ENCODE results near the gene VPS26B. TPM values are rescaled to one million over a fixed set of nuclear protein-coding genes. Genes with fewer than 3 reads are reported as not detected.
"Not testable (repeated sequence)": the region's sequence is repeated elsewhere in the genome, so short reads cannot be mapped to it uniquely, and the experiment has no call there.

VPS26B gene
- total RNA-seq, 1 donor from 2014 or later: 24.1 TPM

DNA sequence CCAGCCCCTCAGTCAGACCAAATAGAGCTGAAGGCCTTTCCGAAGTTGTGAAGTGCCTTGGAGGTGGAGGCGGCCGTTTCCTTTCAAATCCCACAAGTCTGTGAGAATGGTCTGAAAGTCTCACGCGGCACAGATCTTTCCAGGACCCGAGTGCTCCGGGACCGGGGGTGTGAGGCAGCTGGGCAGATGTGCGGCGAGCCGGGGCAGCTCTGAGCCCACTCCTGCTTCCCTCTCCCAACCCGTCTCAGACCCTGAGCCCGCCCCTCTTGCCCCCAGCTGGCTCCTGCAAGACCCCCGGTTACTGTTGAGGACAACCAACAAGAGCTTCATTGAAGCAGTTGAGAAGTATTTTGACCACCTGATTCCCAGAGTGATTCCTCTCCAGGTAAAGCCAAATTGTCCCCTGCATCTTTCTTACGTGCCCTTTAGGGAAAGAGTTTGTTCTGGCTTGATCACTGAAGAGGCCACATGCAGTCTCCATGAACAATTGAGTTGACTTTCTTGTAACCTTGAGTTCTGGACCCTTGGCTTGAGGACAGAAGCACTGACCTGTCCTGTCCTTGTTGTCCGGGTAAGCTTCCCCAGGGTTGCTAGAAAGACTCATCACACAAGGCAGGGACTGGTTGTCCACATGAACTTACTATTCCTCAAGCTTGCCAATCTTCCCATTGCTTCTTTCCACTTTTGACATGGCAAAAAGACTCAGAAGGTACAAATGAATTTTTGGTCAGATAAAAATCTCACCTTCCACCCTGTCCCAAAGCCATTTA is 59.2 kb downstream of the VPS26B start:
- no peak for ATAC-seq

DNA sequence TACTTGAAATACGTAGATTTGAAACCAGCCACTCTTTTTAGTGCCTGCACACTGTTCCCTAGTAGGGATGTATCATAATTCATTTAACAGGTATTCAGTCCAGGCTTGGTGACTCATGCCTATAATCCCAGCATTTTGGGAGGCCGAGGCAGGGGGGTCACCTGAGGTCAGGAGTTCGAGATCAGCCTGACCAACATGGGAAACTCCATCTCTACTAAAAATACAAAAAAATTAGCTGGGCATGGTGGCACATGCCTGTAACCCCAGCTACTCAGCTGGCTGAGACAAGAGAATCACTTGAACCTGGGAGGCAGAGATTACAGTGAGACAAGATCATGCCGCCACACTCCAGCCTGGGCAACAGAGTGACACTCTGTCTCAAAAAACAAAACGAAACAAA is 59.9 kb downstream of the VPS26B start:
- ATAC-seq: not testable (repeated sequence)

GRCh38 chr11:134287561-134287960 is 63.1 kb downstream of the VPS26B start:
- no peak for ATAC-seq

DNA sequence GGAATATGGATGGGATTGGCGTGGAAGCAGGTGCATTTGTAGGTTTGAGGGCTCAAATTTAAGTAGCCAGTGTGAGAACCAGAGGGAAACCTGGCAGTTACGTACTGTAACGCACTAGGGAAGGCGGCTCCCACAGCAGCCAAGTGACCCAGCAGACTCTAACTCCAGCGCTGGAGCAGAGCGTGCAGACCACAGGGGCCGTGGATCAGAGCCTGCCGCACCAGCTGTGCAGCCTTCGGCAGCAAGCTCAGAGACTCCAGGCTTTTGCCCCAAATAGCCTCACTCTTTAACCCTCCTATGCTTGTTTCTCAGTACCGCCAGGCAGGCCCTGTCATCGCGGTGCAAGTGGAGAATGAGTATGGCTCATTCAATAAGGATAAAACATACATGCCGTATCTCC is 64.0 kb downstream of the VPS26B start:
- no peak for ATAC-seq

GRCh38 chr11:134289167-134289566 is 64.7 kb downstream of the VPS26B start:
- no peak for ATAC-seq

DNA sequence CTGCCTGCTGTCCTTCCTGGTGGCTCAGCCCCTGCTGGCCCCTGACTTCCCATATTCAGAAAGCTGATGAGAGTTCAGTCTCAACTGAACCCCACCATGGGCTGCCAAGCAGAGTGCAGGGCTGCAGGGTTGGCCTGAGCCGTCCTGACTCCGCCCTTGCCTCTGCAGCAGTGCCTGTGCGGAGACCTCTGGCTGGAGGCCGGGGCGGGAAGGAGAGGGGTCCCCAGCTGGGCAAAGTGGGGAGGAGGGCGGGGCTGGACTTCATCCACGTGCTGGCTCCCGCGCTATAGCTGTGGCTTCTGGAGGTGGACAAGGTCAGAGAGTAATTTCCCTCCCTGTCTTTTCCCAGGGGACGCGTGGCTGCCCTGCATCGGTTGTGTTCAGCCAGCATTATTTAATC is 65.3 kb downstream of the VPS26B start:
- ATAC-seq: no peak

GRCh38 chr11:134290646-134291045 is 66.2 kb downstream of the VPS26B start:
- ATAC-seq: no peak

- no peak for ATAC-seq
Observed at GRCh38 chr11:134291196-134291595, 66.7 kb downstream of the VPS26B start.

DNA sequence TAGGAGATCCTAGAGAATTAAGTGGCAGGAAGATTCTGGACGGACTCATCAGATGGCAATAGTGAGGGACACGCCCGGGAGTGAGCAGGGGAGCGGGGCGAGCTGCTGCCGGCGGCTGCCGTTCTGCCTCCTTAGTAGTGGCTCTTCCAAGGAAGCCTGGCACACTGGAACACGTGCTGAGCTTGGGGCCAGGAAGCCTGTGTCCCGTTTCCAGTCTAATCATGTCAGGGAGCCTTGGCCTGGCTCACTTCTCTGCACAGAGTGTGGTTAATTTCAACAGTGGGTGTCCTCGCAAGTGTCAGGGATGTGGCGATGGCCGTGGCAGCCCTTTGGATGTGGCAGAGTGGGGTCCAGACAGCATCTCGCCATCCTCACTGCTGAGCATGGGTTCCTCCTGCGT is 68.2 kb downstream of the VPS26B start:
- ATAC-seq: no peak

- no peak for ATAC-seq
Observed at GRCh38 chr11:134293119-134294113, 68.9 kb downstream of the VPS26B start.

DNA sequence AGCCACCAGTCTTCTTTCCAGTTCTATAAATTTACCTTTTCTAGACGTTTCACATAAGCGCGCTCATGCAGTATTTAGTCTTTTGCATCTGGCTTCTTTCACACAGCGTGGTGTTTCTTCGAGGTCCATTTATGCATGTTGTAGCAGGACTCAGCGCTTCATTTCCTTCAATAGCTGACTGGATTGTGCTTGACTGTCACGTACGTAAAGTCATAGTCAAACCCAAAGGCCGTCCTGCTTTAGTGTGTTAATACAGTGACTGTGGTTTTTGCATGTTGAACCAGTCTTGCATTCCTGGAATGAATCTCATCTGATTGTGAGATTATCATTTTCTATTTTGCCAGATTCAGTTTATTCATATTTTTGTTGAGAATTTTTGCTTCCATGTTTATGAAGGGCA is 70.2 kb downstream of the VPS26B start:
- ATAC-seq: no peak

Other genes with a start within 250 kb of the VPS26B start
- gene JAM3, start 155.6 kb upstream of the VPS26B start, total RNA-seq: 1.7 TPM
- gene NCAPD3, start 704 bp upstream of the VPS26B start, total RNA-seq: 13.1 TPM
- gene THYN1, start 28.7 kb downstream of the VPS26B start, total RNA-seq: 20.0 TPM
- 13.9 TPM for gene ACAD8, start 28.9 kb downstream of the VPS26B start, total RNA-seq
- not detected for gene GLB1L3, start 51.7 kb downstream of the VPS26B start, total RNA-seq
- gene GLB1L2, start 107.3 kb downstream of the VPS26B start, total RNA-seq: 2.2 TPM
- 0.08 TPM for gene B3GAT1, start 187.6 kb downstream of the VPS26B start, total RNA-seq

All from esophagus mucosa (tissue), 1 donor.